Duodenal mucosa (tissue), 2 donors: ENCODE measurements around the gene PDE8B.
"Not testable (repeated sequence)": the region's sequence is repeated elsewhere in the genome, so short reads cannot be mapped to it uniquely, and the experiment has no call there.

ENCODE experiments used
- H3K27ac ChIP-seq: one replicate; pipeline ENCODE4 v1.7.0; 2013; ENCODE audit warnings: low read depth, low read length
- H3K27me3 ChIP-seq, 2 donors: one replicate each; pipeline ENCODE4 v1.7.0; 2013; ENCODE audit warnings: low read length in 2 of 2, control low read depth in 1 of 2; ENCODE audit not compliant: insufficient read depth in 2 of 2, control insufficient read depth in 1 of 2
- H3K36me3 ChIP-seq, 2 donors: one replicate each; pipeline ENCODE4 v1.7.0; 2013; ENCODE audit warnings: low read length in 2 of 2, control low read depth in 1 of 2; ENCODE audit not compliant: insufficient read depth in 2 of 2, control insufficient read depth in 1 of 2
- H3K4me1 ChIP-seq, 2 donors: one replicate each; pipeline ENCODE4 v1.7.0; 2013; ENCODE audit warnings: low read length in 2 of 2, control low read depth in 1 of 2; ENCODE audit not compliant: insufficient read depth in 2 of 2, control insufficient read depth in 1 of 2
- H3K4me3 ChIP-seq, 2 donors: one replicate each; pipeline ENCODE4 v1.7.0; 2013; ENCODE audit warnings: low read length in 2 of 2, low read depth in 1 of 2
- H3K9ac ChIP-seq, 2 donors: one replicate each; pipeline ENCODE4 v1.7.0; 2013; ENCODE audit warnings: low read length in 2 of 2, low read depth in 1 of 2
- H3K9me3 ChIP-seq, 2 donors: one replicate each; pipeline ENCODE4 v1.7.0; 2013; ENCODE audit warnings: low read length in 2 of 2, control low read depth in 1 of 2; ENCODE audit not compliant: control insufficient read depth in 1 of 2

PDE8B gene

GRCh38 chr5:77449277-77449676 is 238.8 kb downstream of the PDE8B start:
- Histone ChIP-seq H3K9ac (no peak overlapping the region), H3K36me3 (peaks cover 0 to 16% of the 10 kb centered on the region in 2 donors), H3K9me3 (no peaks in the 10 kb centered on the region), H3K27me3 (no peaks in the 10 kb centered on the region), H3K4me3 (no peak overlapping the region), H3K27ac (no peak overlapping the region), H3K4me1 (no peaks in the 10 kb centered on the region)

GRCh38 chr5:77449981-77450380 is 239.5 kb downstream of the PDE8B start:
- H3K36me3 ChIP-seq: peaks cover 0 to 16% of the 10 kb centered on the region in 2 donors
- H3K9me3 ChIP-seq: no peaks in the 10 kb centered on the region
- H3K9ac ChIP-seq: no peak overlapping the region
- no peak overlapping the region for H3K4me3 ChIP-seq
- H3K4me1 ChIP-seq: no peaks in the 10 kb centered on the region
- no peaks in the 10 kb centered on the region for H3K27me3 ChIP-seq
- no peak overlapping the region for H3K27ac ChIP-seq

GRCh38 chr5:77452351-77452750 is 241.9 kb downstream of the PDE8B start:
- Histone ChIP-seq H3K4me3 (no peak overlapping the region), H3K9ac (no peak overlapping the region), H3K4me1 (no peaks in the 10 kb centered on the region), H3K36me3 (peaks cover 0 to 13% of the 10 kb centered on the region in 2 donors), H3K9me3 (no peaks in the 10 kb centered on the region), H3K27ac (no peak overlapping the region), H3K27me3 (no peaks in the 10 kb centered on the region)

- Histone ChIP-seq H3K4me1 (no peaks in the 10 kb centered on the region), H3K9ac (no peak overlapping the region), H3K27ac (no peak overlapping the region), H3K36me3 (peaks cover 0 to 4% of the 10 kb centered on the region in 2 donors), H3K4me3 (no peak overlapping the region), H3K27me3 (no peaks in the 10 kb centered on the region), H3K9me3 (no peaks in the 10 kb centered on the region)
Measured at GRCh38 chr5:77454123-77454522, 243.6 kb downstream of the PDE8B start.

GRCh38 chr5:77461287-77461686 is 250.8 kb downstream of the PDE8B start:
- Histone ChIP-seq H3K9ac (no peak overlapping the region), H3K27me3 (no peaks in the 10 kb centered on the region), H3K27ac (no peak overlapping the region), H3K4me3 (no peak overlapping the region), H3K36me3 (no peaks in the 10 kb centered on the region), H3K4me1 (peaks cover 0 to 7% of the 10 kb centered on the region in 2 donors), H3K9me3 (no peaks in the 10 kb centered on the region)

GRCh38 chr5:77463905-77464304 is 253.4 kb downstream of the PDE8B start:
- no peak overlapping the region for H3K9ac ChIP-seq
- peaks cover 0 to 7% of the 10 kb centered on the region in 2 donors for H3K4me1 ChIP-seq
- no peaks in the 10 kb centered on the region for H3K36me3 ChIP-seq
- H3K27ac ChIP-seq: no peak overlapping the region
- H3K9me3 ChIP-seq: no peaks in the 10 kb centered on the region
- H3K4me3 ChIP-seq: no peak overlapping the region
- no peaks in the 10 kb centered on the region for H3K27me3 ChIP-seq

GRCh38 chr5:77468875-77469274 is 258.4 kb downstream of the PDE8B start:
- H3K36me3 ChIP-seq, H3K4me3 ChIP-seq, H3K27ac ChIP-seq: not testable (repeated sequence)

GRCh38 chr5:77475041-77475440 is 264.6 kb downstream of the PDE8B start:
- H3K9me3 ChIP-seq: not testable (repeated sequence)

More at GRCh38 chr5:77468875-77469274, 258.4 kb downstream of the PDE8B start:
- H3K9ac ChIP-seq, H3K4me1 ChIP-seq, H3K27me3 ChIP-seq, H3K9me3 ChIP-seq: not testable (repeated sequence)

More at GRCh38 chr5:77475041-77475440, 264.6 kb downstream of the PDE8B start:
- not testable (repeated sequence) for H3K27ac ChIP-seq, H3K27me3 ChIP-seq, H3K4me1 ChIP-seq, H3K36me3 ChIP-seq, H3K9ac ChIP-seq, H3K4me3 ChIP-seq
